ENCODE measurements around the gene RPL11.

The RPL11 gene

DNA sequence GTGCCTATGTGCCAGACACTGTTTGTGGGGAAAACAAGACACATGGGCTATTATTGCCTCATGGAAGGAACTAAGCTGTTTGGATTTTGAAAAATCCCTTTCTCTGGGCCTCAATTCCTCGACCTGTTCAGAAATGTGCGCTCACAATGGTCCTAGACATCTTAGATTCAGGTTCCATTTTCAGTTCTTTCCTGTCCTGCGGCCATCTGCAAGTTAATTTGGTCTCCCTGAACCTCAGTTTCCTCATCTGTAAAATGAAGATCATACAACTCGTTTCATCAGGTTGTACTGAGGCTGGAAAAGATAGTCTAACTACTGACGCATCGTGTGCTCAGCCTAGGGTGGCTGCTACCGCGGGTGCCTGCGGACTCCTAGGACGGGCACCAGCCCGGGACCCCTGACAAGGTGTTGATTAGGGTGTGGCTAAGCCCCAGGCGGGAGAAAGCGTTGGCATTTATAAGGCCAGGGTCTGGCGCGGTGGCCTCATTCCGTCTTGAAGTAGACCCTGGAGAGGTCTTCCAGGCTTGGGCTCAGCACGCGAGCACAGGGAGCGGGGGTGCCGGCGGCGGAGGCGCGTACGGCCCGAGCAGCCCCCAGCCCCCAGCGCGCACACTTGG lies 51.2 kb downstream of the RPL11 start:
- POLR2A ChIA-PET = interaction anchor here (0.6 to 2.6 kb wide), 14 partner anchors 8 to 428 kb away, joined by 3 to 21 read pairs (median 3); partner anchors contain the start of gene RPL11
- DNase-seq (ENCODE audit: extremely low spot score) = no peak
- CTCF ChIA-PET = interaction anchor here (0.5 kb wide), 1 partner anchor 469 kb away, joined by 3 read pairs; no protein-coding TSS in a partner anchor
- TF ChIP-seq ZNF384 (IDR thresholded peaks at IDR 0.05) (no peak), LEF1 (IDR thresholded peaks at IDR 0.05; ENCODE audit: borderline replicate concordance) (no peak), ARNT (IDR thresholded peaks at IDR 0.05) (no peak)

- TF ChIP-seq FOXK2 (IDR thresholded peaks at IDR 0.05) (no peak), BHLHE40 (IDR thresholded peaks at IDR 0.05; ENCODE audit: borderline replicate concordance) (no peak), NFRKB (IDR thresholded peaks at IDR 0.05) (no peak), L3MBTL2 (conservative IDR thresholded peaks at IDR 0.05) (no peak), SUZ12 (IDR thresholded peaks at IDR 0.05) (no peak), ELF4 (IDR thresholded peaks at IDR 0.05) (peak; percentile 32; the same call in 1 of the 2 replicates), ARNT (IDR thresholded peaks at IDR 0.05) (no peak), LEF1 (IDR thresholded peaks at IDR 0.05; ENCODE audit: borderline replicate concordance) (peak; percentile 57; the same call in 1 of the 2 replicates), FOXA1 (IDR thresholded peaks at IDR 0.05) (no peak), TARDBP (IDR thresholded peaks at IDR 0.05) (no peak), HDGF (IDR thresholded peaks at IDR 0.05; ENCODE audit: borderline replicate concordance) (no peak), FOXM1 (IDR thresholded peaks at IDR 0.05; ENCODE audit: borderline replicate concordance) (peak; percentile 71; the same call in 1 of the 2 replicates), ZNF384 (IDR thresholded peaks at IDR 0.05) (no peak), SP1 (IDR thresholded peaks at IDR 0.05) (no peak), CTBP1 (IDR thresholded peaks at IDR 0.05; ENCODE audit: borderline replicate concordance) (peak; percentile 10; the same call in 1 of the 2 replicates)
- TF ChIP-seq, protein P1, sequence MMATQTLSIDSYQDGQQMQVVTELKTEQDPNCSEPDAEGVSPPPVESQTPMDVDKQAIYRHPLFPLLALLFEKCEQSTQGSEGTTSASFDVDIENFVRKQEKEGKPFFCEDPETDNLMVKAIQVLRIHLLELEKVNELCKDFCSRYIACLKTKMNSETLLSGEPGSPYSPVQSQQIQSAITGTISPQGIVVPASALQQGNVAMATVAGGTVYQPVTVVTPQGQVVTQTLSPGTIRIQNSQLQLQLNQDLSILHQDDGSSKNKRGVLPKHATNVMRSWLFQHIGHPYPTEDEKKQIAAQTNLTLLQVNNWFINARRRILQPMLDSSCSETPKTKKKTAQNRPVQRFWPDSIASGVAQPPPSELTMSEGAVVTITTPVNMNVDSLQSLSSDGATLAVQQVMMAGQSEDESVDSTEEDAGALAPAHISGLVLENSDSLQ (IDR thresholded peaks at IDR 0.05) = no peak
- ChIA-PET CTCF (no interaction called here), POLR2A (interaction anchor here (0.6 to 2.6 kb wide), 18 partner anchors 9 to 407 kb away, joined by 3 to 21 read pairs (median 3); partner anchors contain the start of genes PITHD1 and RPL11)
- peak; percentile 80 for DNase-seq (ENCODE audit: extremely low spot score)
These were observed 51.9 kb downstream of the RPL11 start, which contains the start of gene ELOA for GRCh38 chr1:23743287-23744152. Gene ELOA, plus strand, starts transcription at chr1:23743471. Its CDS starts 33 bp downstream, at chr1:23743504.

GRCh38 chr1:23745515-23745914 lies 53.9 kb downstream of the RPL11 start:
- CTCF ChIA-PET = interaction anchor here (0.6 to 0.7 kb wide), 6 partner anchors 53 to 874 kb away, joined by 3 to 5 read pairs (median 4); no protein-coding TSS in a partner anchor
- POLR2A ChIA-PET = interaction anchor here (1.2 to 1.8 kb wide), 2 partner anchors 33 to 186 kb away, joined by 4 read pairs; partner anchors contain the start of gene PITHD1
- TF ChIP-seq LEF1 (IDR thresholded peaks at IDR 0.05; ENCODE audit: borderline replicate concordance) = no peak
- no peak for TF ChIP-seq FOXK2 (IDR thresholded peaks at IDR 0.05)
- TF ChIP-seq L3MBTL2 (conservative IDR thresholded peaks at IDR 0.05) = no peak
- no peak for TF ChIP-seq BHLHE40 (IDR thresholded peaks at IDR 0.05; ENCODE audit: borderline replicate concordance)
- TF ChIP-seq FOXM1 (IDR thresholded peaks at IDR 0.05; ENCODE audit: borderline replicate concordance) = no peak
- TF ChIP-seq FOXA1 (IDR thresholded peaks at IDR 0.05) = no peak
- TF ChIP-seq SP1 (IDR thresholded peaks at IDR 0.05) = no peak
- no peak for TF ChIP-seq ELF4 (IDR thresholded peaks at IDR 0.05)
- no peak for TF ChIP-seq SUZ12 (IDR thresholded peaks at IDR 0.05)
- no peak for TF ChIP-seq ARNT (IDR thresholded peaks at IDR 0.05)
- no peak for TF ChIP-seq CTBP1 (IDR thresholded peaks at IDR 0.05; ENCODE audit: borderline replicate concordance)
- TF ChIP-seq TARDBP (IDR thresholded peaks at IDR 0.05) = no peak
- TF ChIP-seq, protein P1 (IDR thresholded peaks at IDR 0.05) = no peak
- no peak for TF ChIP-seq HDGF (IDR thresholded peaks at IDR 0.05; ENCODE audit: borderline replicate concordance)
- no peak for TF ChIP-seq ZNF384 (IDR thresholded peaks at IDR 0.05)
- TF ChIP-seq NFRKB (IDR thresholded peaks at IDR 0.05) = no peak
- peak; percentile 59 for DNase-seq (ENCODE audit: extremely low spot score)
